ENCODE results near the gene CTNND1.

Gene CTNND1

GRCh38 chr11:57741132-57742086 is 20.2 kb upstream of the CTNND1 start, which contains the start of gene SELENOH (continued):
- TF ChIP-seq ZBTB11 (tag by site-specific recombination; conservative IDR thresholded peaks at IDR 0.05; ENCODE audit: low read depth) = peak; percentile 99
- TF ChIP-seq ZNF426 (tag by site-specific recombination; IDR thresholded peaks at IDR 0.05) = no peak
- TF ChIP-seq ZNF664 (tag by site-specific recombination; IDR thresholded peaks at IDR 0.05) = no peak; the same call in 1 of the 2 replicates
- TF ChIP-seq KLF16 (tag by site-specific recombination; IDR thresholded peaks at IDR 0.05) = peak; percentile 99
- no peak; the same call in 1 of the 2 replicates for TF ChIP-seq ZNF768 (tag by site-specific recombination; IDR thresholded peaks at IDR 0.05)
- peak; percentile 75 for TF ChIP-seq ZNF843 (tag by site-specific recombination; IDR thresholded peaks at IDR 0.05)
- no peak for TF ChIP-seq MEIS1 (CRISPR knock-in tag; IDR thresholded peaks at IDR 0.05; ENCODE audit: borderline replicate concordance)
- peak; percentile 88 for TF ChIP-seq ZBTB17 (tag by site-specific recombination; IDR thresholded peaks at IDR 0.05)
- no peak for TF ChIP-seq ZNF211 (tag by site-specific recombination; IDR thresholded peaks at IDR 0.05; ENCODE audit: low read depth)
- peak; percentile 64; the same call in 1 of the 2 replicates for TF ChIP-seq ZBTB20 (tag by site-specific recombination; IDR thresholded peaks at IDR 0.05)
- no peak for TF ChIP-seq ZNF677 (tag by site-specific recombination; IDR thresholded peaks at IDR 0.05)
- TF ChIP-seq ZNF324 (tag by site-specific recombination; IDR thresholded peaks at IDR 0.05) = peak; percentile 95
- TF ChIP-seq ZNF560 (tag by site-specific recombination; IDR thresholded peaks at IDR 0.05; ENCODE audit: borderline replicate concordance) = no peak
- TF ChIP-seq ZNF660 (tag by site-specific recombination; IDR thresholded peaks at IDR 0.05) = peak; percentile 98; the same call in 1 of the 2 replicates
- no peak for TF ChIP-seq RBAK (tag by site-specific recombination; IDR thresholded peaks at IDR 0.05)
- peak; percentile 99 for TF ChIP-seq PRDM10 (tag by site-specific recombination; IDR thresholded peaks at IDR 0.05)
- no peak for TF ChIP-seq ZNF701 (tag by site-specific recombination; IDR thresholded peaks at IDR 0.05)
- TF ChIP-seq ZNF366 (tag by site-specific recombination; conservative IDR thresholded peaks at IDR 0.05) = no peak
- peak; percentile 91 for TF ChIP-seq ZNF10 (tag by site-specific recombination; IDR thresholded peaks at IDR 0.05)
- TF ChIP-seq ZBTB48 (tag by site-specific recombination; IDR thresholded peaks at IDR 0.05) = peak; percentile 75
- peak; percentile 42; the same call in 1 of the 2 replicates for TF ChIP-seq OVOL3 (tag by site-specific recombination; IDR thresholded peaks at IDR 0.05)
- TF ChIP-seq ZFP69B (tag by site-specific recombination; IDR thresholded peaks at IDR 0.05) = peak; percentile 93
- TF ChIP-seq TRIM28 (IDR thresholded peaks at IDR 0.05; ENCODE audit: borderline replicate concordance, low read length) = peak; percentile 88; the same call in 1 of the 2 replicates
- TF ChIP-seq ZNF777 (tag by site-specific recombination; IDR thresholded peaks at IDR 0.05; ENCODE audit: borderline replicate concordance) = no peak
- TF ChIP-seq ZNF24 (tag by site-specific recombination; IDR thresholded peaks at IDR 0.05) = peak; percentile 80; the same call in 1 of the 2 replicates
- TF ChIP-seq ZNF121 (tag by site-specific recombination; IDR thresholded peaks at IDR 0.05) = peak; percentile 97
- no peak for TF ChIP-seq ZNF18 (tag by site-specific recombination; IDR thresholded peaks at IDR 0.05)
- TF ChIP-seq ZXDB (tag by site-specific recombination; IDR thresholded peaks at IDR 0.05) = peak; percentile 96
- no peak for TF ChIP-seq ZNF362 (tag by site-specific recombination; IDR thresholded peaks at IDR 0.05)
- no peak for TF ChIP-seq ZNF169 (tag by site-specific recombination; IDR thresholded peaks at IDR 0.05)
- TF ChIP-seq TCF7L2 (IDR thresholded peaks at IDR 0.05; ENCODE audit: borderline replicate concordance, low read depth, low read length) = 0 out of 2 replicates have a peak, but pooled peaks have one; percentile 37
